ENCODE measurements around the gene GRIN2A.

Gene GRIN2A

GRCh38 chr16:9852003-9852402 lies 330.2 kb downstream of the GRIN2A start:
- DNase-seq (ENCODE audit: low spot score), result no peak

- DNase-seq (ENCODE audit: low spot score), result no peak
Observed at GRCh38 chr16:9850817-9851216, 331.4 kb downstream of the GRIN2A start.

GRCh38 chr16:9849697-9850245 lies 332.5 kb downstream of the GRIN2A start:
- no peak for DNase-seq (ENCODE audit: low spot score)

GRCh38 chr16:9847146-9847545 lies 335.1 kb downstream of the GRIN2A start:
- DNase-seq (ENCODE audit: low spot score), result no peak

- DNase-seq (ENCODE audit: low spot score), result no peak
Observed at GRCh38 chr16:9846362-9847099, 335.7 kb downstream of the GRIN2A start.

- DNase-seq (ENCODE audit: low spot score), result no peak
Observed at GRCh38 chr16:9845661-9846361, 336.4 kb downstream of the GRIN2A start.

GRCh38 chr16:9844361-9844760 lies 337.9 kb downstream of the GRIN2A start:
- no peak for DNase-seq (ENCODE audit: low spot score)

- no peak for DNase-seq (ENCODE audit: low spot score)
Observed at GRCh38 chr16:9843424-9844018, 338.7 kb downstream of the GRIN2A start.

- DNase-seq (ENCODE audit: low spot score), result no peak
Observed at GRCh38 chr16:9840761-9841665, 341.2 kb downstream of the GRIN2A start.

- no peak for DNase-seq (ENCODE audit: low spot score)
Observed at GRCh38 chr16:9837481-9837880, 344.7 kb downstream of the GRIN2A start.

GRCh38 chr16:9836118-9836736 lies 346.0 kb downstream of the GRIN2A start:
- no peak for DNase-seq (ENCODE audit: low spot score)

- no peak for DNase-seq (ENCODE audit: low spot score)
Observed at GRCh38 chr16:9827062-9827752, 355.0 kb downstream of the GRIN2A start.

- no peak for DNase-seq (ENCODE audit: low spot score)
Observed at GRCh38 chr16:9826656-9827055, 355.6 kb downstream of the GRIN2A start.

- no peak for DNase-seq (ENCODE audit: low spot score)
Observed at GRCh38 chr16:9824200-9825068, 357.8 kb downstream of the GRIN2A start.

GRCh38 chr16:9823510-9823909 lies 358.7 kb downstream of the GRIN2A start:
- DNase-seq (ENCODE audit: low spot score), result no peak

GRCh38 chr16:9821970-9822369 lies 360.3 kb downstream of the GRIN2A start:
- DNase-seq (ENCODE audit: low spot score), result no peak

GRCh38 chr16:9821331-9821730 lies 360.9 kb downstream of the GRIN2A start:
- no peak for DNase-seq (ENCODE audit: low spot score)

GRCh38 chr16:9820476-9821246 lies 361.6 kb downstream of the GRIN2A start:
- DNase-seq (ENCODE audit: low spot score), result no peak

GRCh38 chr16:9818702-9819101 lies 363.5 kb downstream of the GRIN2A start:
- DNase-seq (ENCODE audit: low spot score), result no peak

Measured in CD4-positive, alpha-beta T cell treated with Interleukin-15 for 4 hours (primary cell).